ENCODE measurements around the gene RNU6-1.
A peak's percentile ranks its signal among the peaks of the same experiment; 100 is the strongest.

Gene RNU6-1

GRCh38 chr15:67799801-67800205 lies 40.0 kb downstream of the RNU6-1 start:
- DNase-seq: no peak

GRCh38 chr15:67796196-67797127 lies 43.4 kb downstream of the RNU6-1 start:
- DNase-seq: no peak

- DNase-seq: peak; percentile 59
Measured at GRCh38 chr15:67794832-67795574, 44.8 kb downstream of the RNU6-1 start.

- no peak for DNase-seq
Measured at GRCh38 chr15:67792250-67792942, 47.4 kb downstream of the RNU6-1 start.

- DNase-seq: no peak
Measured at GRCh38 chr15:67790610-67791319, 49.1 kb downstream of the RNU6-1 start.
